ENCODE measurements around the gene CELF5.

DNA sequence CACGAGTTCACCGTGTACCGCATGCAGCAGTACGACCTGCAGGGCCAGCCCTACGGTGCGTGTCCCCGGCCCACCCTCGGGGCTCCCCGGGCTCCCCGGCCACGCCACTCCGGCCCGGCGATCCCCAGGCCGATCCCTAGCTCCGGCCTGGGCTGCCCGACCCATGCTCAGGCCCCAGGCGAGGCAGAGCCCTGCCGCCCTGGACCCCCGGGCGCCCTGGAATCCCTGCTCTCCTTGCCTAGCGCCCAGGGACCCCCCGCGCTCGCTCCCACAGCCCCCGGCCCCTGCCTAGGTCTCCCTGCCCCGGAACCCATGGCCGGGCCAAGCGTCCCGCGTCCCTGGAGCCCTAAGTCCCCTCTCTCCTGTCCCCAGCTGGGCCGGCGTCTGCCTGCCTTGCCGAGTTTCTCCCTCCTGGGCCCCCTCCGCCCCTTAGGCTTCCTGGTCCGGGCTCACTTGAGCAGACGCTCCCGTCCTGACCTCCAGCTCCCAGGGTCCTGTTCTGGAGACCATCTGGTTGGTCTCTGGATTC lies 38.2 kb upstream of the CELF5 start:
- TF ChIP-seq, protein P1, sequence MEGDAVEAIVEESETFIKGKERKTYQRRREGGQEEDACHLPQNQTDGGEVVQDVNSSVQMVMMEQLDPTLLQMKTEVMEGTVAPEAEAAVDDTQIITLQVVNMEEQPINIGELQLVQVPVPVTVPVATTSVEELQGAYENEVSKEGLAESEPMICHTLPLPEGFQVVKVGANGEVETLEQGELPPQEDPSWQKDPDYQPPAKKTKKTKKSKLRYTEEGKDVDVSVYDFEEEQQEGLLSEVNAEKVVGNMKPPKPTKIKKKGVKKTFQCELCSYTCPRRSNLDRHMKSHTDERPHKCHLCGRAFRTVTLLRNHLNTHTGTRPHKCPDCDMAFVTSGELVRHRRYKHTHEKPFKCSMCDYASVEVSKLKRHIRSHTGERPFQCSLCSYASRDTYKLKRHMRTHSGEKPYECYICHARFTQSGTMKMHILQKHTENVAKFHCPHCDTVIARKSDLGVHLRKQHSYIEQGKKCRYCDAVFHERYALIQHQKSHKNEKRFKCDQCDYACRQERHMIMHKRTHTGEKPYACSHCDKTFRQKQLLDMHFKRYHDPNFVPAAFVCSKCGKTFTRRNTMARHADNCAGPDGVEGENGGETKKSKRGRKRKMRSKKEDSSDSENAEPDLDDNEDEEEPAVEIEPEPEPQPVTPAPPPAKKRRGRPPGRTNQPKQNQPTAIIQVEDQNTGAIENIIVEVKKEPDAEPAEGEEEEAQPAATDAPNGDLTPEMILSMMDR (IDR thresholded peaks at IDR 0.05), result no peak
- no peak for TF ChIP-seq POLR2AphosphoS5 (IDR thresholded peaks at IDR 0.05; ENCODE audit: low read depth, low read length)
- TF ChIP-seq, protein P2, sequence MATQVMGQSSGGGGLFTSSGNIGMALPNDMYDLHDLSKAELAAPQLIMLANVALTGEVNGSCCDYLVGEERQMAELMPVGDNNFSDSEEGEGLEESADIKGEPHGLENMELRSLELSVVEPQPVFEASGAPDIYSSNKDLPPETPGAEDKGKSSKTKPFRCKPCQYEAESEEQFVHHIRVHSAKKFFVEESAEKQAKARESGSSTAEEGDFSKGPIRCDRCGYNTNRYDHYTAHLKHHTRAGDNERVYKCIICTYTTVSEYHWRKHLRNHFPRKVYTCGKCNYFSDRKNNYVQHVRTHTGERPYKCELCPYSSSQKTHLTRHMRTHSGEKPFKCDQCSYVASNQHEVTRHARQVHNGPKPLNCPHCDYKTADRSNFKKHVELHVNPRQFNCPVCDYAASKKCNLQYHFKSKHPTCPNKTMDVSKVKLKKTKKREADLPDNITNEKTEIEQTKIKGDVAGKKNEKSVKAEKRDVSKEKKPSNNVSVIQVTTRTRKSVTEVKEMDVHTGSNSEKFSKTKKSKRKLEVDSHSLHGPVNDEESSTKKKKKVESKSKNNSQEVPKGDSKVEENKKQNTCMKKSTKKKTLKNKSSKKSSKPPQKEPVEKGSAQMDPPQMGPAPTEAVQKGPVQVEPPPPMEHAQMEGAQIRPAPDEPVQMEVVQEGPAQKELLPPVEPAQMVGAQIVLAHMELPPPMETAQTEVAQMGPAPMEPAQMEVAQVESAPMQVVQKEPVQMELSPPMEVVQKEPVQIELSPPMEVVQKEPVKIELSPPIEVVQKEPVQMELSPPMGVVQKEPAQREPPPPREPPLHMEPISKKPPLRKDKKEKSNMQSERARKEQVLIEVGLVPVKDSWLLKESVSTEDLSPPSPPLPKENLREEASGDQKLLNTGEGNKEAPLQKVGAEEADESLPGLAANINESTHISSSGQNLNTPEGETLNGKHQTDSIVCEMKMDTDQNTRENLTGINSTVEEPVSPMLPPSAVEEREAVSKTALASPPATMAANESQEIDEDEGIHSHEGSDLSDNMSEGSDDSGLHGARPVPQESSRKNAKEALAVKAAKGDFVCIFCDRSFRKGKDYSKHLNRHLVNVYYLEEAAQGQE (IDR thresholded peaks at IDR 0.05; ENCODE audit: insufficient read depth in 1 of 2, low read depth in 2 of 2, low read length in 1 of 2), result no peak
- TF ChIP-seq TCF7L2 (IDR thresholded peaks at IDR 0.05; ENCODE audit: low read depth, low read length), result no peak
- TF ChIP-seq SIN3A (IDR thresholded peaks at IDR 0.05; ENCODE audit: borderline replicate concordance, insufficient read depth, low read depth, low read length), result no peak
